NB4 (cell line): Measurements from ENCODE around the gene REXO2.

Experiments used
- CTCF ChIP-seq: IDR thresholded peaks from one replicate; pipeline ENCODE4 v1.5.1; 2012; ENCODE audit warnings: low read depth, low read length
- MAX ChIP-seq: IDR thresholded peaks from 2 replicates; pipeline ENCODE4 v1.6.1; 2011; ENCODE audit warnings: low read depth, low read length
- POLR2A ChIP-seq: IDR thresholded peaks from 2 replicates; pipeline ENCODE4 v1.6.1; 2011; ENCODE audit warnings: mild to moderate bottlenecking; ENCODE audit not compliant: insufficient read length; ENCODE audit errors: extremely low read depth

GRCh38 chr11:114496915-114497314 lies 57.6 kb downstream of the REXO2 start:
- TF ChIP-seq CTCF = peak; percentile 13
- TF ChIP-seq MAX = no peak
- TF ChIP-seq POLR2A = no peak
